ENCODE results near the gene MANF.
A peak's percentile ranks its signal among the peaks of the same experiment; 100 is the strongest.

The MANF gene

GRCh38 chr3:51392355-51393133 lies 7.5 kb downstream of the MANF start:
- TF ChIP-seq REST (IDR thresholded peaks at IDR 0.05; ENCODE audit: insufficient read depth in 1 of 2, low read depth in 2 of 2, low read length in 2 of 2) (no peak), TAF1 (IDR thresholded peaks at IDR 0.05; ENCODE audit: borderline replicate concordance, insufficient read depth, low read length) (no peak), SIN3A (IDR thresholded peaks at IDR 0.05; ENCODE audit: borderline replicate concordance, insufficient read depth, low read length) (no peak), FOXP2 (optimal IDR thresholded peaks at IDR 0.05; ENCODE audit: borderline replicate concordance, extremely low read depth, extremely low read length, insufficient read depth) (no peak), POLR2AphosphoS5 (IDR thresholded peaks at IDR 0.05; ENCODE audit: low read depth, low read length) (no peak)

DNA sequence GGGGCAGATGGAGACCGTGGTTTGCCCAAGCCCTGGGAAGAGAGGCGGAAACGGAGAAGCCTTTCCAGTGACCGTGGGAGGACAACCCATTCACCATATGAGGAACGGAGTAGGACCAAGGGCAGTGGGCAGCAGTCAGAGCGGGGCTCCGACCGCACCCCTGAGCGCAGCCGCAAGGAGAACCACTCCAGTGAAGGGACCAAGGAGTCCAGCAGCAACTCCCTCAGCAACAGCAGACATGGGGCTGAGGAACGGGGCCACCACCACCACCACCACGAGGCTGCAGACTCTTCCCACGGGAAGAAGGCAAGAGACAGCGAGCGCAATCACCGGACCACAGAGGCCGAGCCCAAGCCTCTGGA lies 8.0 kb downstream of the MANF start:
- no peak for TF ChIP-seq TAF1 (IDR thresholded peaks at IDR 0.05; ENCODE audit: borderline replicate concordance, insufficient read depth, low read length)
- TF ChIP-seq POLR2AphosphoS5 (IDR thresholded peaks at IDR 0.05; ENCODE audit: low read depth, low read length), result no peak
- no peak for TF ChIP-seq REST (IDR thresholded peaks at IDR 0.05; ENCODE audit: insufficient read depth in 1 of 2, low read depth in 2 of 2, low read length in 2 of 2)
- no peak for TF ChIP-seq FOXP2 (optimal IDR thresholded peaks at IDR 0.05; ENCODE audit: borderline replicate concordance, extremely low read depth, extremely low read length, insufficient read depth)
- TF ChIP-seq SIN3A (IDR thresholded peaks at IDR 0.05; ENCODE audit: borderline replicate concordance, insufficient read depth, low read length), result no peak

- TF ChIP-seq SIN3A (IDR thresholded peaks at IDR 0.05; ENCODE audit: borderline replicate concordance, insufficient read depth, low read length) (no peak), FOXP2 (optimal IDR thresholded peaks at IDR 0.05; ENCODE audit: borderline replicate concordance, extremely low read depth, extremely low read length, insufficient read depth) (no peak), POLR2AphosphoS5 (IDR thresholded peaks at IDR 0.05; ENCODE audit: low read depth, low read length) (no peak), TAF1 (IDR thresholded peaks at IDR 0.05; ENCODE audit: borderline replicate concordance, insufficient read depth, low read length) (no peak), REST (IDR thresholded peaks at IDR 0.05; ENCODE audit: insufficient read depth in 1 of 2, low read depth in 2 of 2, low read length in 2 of 2) (no peak)
Observed at GRCh38 chr3:51393564-51393963, 8.5 kb downstream of the MANF start.

GRCh38 chr3:51394541-51394940 lies 9.4 kb downstream of the MANF start:
- TF ChIP-seq REST (IDR thresholded peaks at IDR 0.05; ENCODE audit: insufficient read depth in 1 of 2, low read depth in 2 of 2, low read length in 2 of 2) (no peak), POLR2AphosphoS5 (IDR thresholded peaks at IDR 0.05; ENCODE audit: low read depth, low read length) (0 out of 2 replicates have a peak, but pooled peaks have one; percentile 12)

All from PFSK-1 (cell line).